WERI-Rb-1 (cell line): ENCODE measurements around the gene NT5C1A.

Source experiments
- DNase-seq: peaks from one replicate; pipeline ENCODE4 v3.0.0-alpha.2; 2020
- H3K27ac ChIP-seq: fragments of 250-450 bp; sonication (Bioruptor Pico); 2 replicates; pipeline ENCODE4 v1.5.1; 2020; ENCODE audit warnings: mild to moderate bottlenecking, moderate library complexity
- H3K27me3 ChIP-seq: fragments of 250-450 bp; sonication (Bioruptor Pico); 2 replicates; pipeline ENCODE4 v1.5.1; 2021; ENCODE audit warnings: mild to moderate bottlenecking, low read depth, moderate library complexity; ENCODE audit not compliant: insufficient read depth, severe bottlenecking
- H3K36me3 ChIP-seq: fragments of 250-450 bp; sonication (Bioruptor Pico); 2 replicates; pipeline ENCODE4 v1.5.1; 2020; ENCODE audit warnings: mild to moderate bottlenecking, moderate library complexity
- H3K4me3 ChIP-seq: 2 replicates; pipeline ENCODE4 v1.5.1; 2011; ENCODE audit warnings: low read depth, mild to moderate bottlenecking, control low read depth, low read length
- H3K9me3 ChIP-seq: fragments of 250-450 bp; sonication (Bioruptor Pico); 2 replicates; pipeline ENCODE4 v1.5.1; 2021; ENCODE audit warnings: mild to moderate bottlenecking, moderate library complexity; ENCODE audit not compliant: severe bottlenecking
- CTCF ChIP-seq: IDR thresholded peaks from 2 replicates; pipeline ENCODE4 v1.5.1; 2011; ENCODE audit warnings: low read depth, mild to moderate bottlenecking, control low read depth, inconsistent platforms, low read length

The NT5C1A gene

GRCh38 chr1:39657402-39657801, 14.5 kb downstream of the NT5C1A start:
- DNase-seq, result no peak
- Histone ChIP-seq H3K27ac (no peak overlapping the region), H3K4me3 (no peak overlapping the region), H3K27me3 (no peaks in the 10 kb centered on the region), H3K36me3 (no peaks in the 10 kb centered on the region), H3K9me3 (no peaks in the 10 kb centered on the region)
- no peak for TF ChIP-seq CTCF

GRCh38 chr1:39656391-39656790, 15.5 kb downstream of the NT5C1A start:
- no peak for TF ChIP-seq CTCF
- no peak overlapping the region for H3K4me3 ChIP-seq
- H3K9me3 ChIP-seq, result no peaks in the 10 kb centered on the region
- no peak overlapping the region for H3K27ac ChIP-seq
- no peaks in the 10 kb centered on the region for H3K36me3 ChIP-seq
- no peaks in the 10 kb centered on the region for H3K27me3 ChIP-seq
- no peak for DNase-seq

- H3K4me3 ChIP-seq, result no peak overlapping the region
- H3K36me3 ChIP-seq, result no peaks in the 10 kb centered on the region
- TF ChIP-seq CTCF, result no peak
- no peak for DNase-seq
- no peaks in the 10 kb centered on the region for H3K27me3 ChIP-seq
- H3K27ac ChIP-seq, result no peak overlapping the region
- H3K9me3 ChIP-seq, result no peaks in the 10 kb centered on the region
These were observed 16.2 kb downstream of the NT5C1A start for GRCh38 chr1:39655578-39656268.

- TF ChIP-seq CTCF, result no peak
- H3K27me3 ChIP-seq, result no peaks in the 10 kb centered on the region
- no peak for DNase-seq
These were observed 17.6 kb downstream of the NT5C1A start for GRCh38 chr1:39654291-39654690.

GRCh38 chr1:39653546-39654031, 18.3 kb downstream of the NT5C1A start:
- TF ChIP-seq CTCF, result peak; percentile 90
- H3K4me3 ChIP-seq, result no peak overlapping the region
- H3K27me3 ChIP-seq, result no peaks in the 10 kb centered on the region
- no peaks in the 10 kb centered on the region for H3K9me3 ChIP-seq
- H3K36me3 ChIP-seq, result no peaks in the 10 kb centered on the region
- no peak overlapping the region for H3K27ac ChIP-seq
- DNase-seq, result peak; percentile 74

More at GRCh38 chr1:39654291-39654690, 17.6 kb downstream of the NT5C1A start:
- no peaks in the 10 kb centered on the region for H3K9me3 ChIP-seq
- H3K36me3 ChIP-seq, result no peaks in the 10 kb centered on the region
- H3K27ac ChIP-seq, result no peak overlapping the region
- H3K4me3 ChIP-seq, result no peak overlapping the region

- Histone ChIP-seq H3K36me3 (no peaks in the 10 kb centered on the region), H3K27ac (no peak overlapping the region), H3K4me3 (no peak overlapping the region), H3K27me3 (no peaks in the 10 kb centered on the region), H3K9me3 (no peaks in the 10 kb centered on the region)
- TF ChIP-seq CTCF, result no peak
- DNase-seq, result no peak
These were observed 19.4 kb downstream of the NT5C1A start for GRCh38 chr1:39652554-39652953.
